GM18517 (cell line): Measurements from ENCODE around the gene GRIK4.
"Not testable (repeated sequence)": the region's sequence is repeated elsewhere in the genome, so short reads cannot be mapped to it uniquely, and the experiment has no call there.

ENCODE experiments used
- ATAC-seq: cut with Tn5 transposase; IDR thresholded peaks from one replicate; pipeline ENCODE4 v1.9.1; 2021; ENCODE audit warnings: mild to moderate bottlenecking, moderate library complexity; ENCODE audit not compliant: unreplicated experiment

Gene GRIK4, protein sequence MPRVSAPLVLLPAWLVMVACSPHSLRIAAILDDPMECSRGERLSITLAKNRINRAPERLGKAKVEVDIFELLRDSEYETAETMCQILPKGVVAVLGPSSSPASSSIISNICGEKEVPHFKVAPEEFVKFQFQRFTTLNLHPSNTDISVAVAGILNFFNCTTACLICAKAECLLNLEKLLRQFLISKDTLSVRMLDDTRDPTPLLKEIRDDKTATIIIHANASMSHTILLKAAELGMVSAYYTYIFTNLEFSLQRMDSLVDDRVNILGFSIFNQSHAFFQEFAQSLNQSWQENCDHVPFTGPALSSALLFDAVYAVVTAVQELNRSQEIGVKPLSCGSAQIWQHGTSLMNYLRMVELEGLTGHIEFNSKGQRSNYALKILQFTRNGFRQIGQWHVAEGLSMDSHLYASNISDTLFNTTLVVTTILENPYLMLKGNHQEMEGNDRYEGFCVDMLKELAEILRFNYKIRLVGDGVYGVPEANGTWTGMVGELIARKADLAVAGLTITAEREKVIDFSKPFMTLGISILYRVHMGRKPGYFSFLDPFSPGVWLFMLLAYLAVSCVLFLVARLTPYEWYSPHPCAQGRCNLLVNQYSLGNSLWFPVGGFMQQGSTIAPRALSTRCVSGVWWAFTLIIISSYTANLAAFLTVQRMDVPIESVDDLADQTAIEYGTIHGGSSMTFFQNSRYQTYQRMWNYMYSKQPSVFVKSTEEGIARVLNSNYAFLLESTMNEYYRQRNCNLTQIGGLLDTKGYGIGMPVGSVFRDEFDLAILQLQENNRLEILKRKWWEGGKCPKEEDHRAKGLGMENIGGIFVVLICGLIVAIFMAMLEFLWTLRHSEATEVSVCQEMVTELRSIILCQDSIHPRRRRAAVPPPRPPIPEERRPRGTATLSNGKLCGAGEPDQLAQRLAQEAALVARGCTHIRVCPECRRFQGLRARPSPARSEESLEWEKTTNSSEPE

DNA sequence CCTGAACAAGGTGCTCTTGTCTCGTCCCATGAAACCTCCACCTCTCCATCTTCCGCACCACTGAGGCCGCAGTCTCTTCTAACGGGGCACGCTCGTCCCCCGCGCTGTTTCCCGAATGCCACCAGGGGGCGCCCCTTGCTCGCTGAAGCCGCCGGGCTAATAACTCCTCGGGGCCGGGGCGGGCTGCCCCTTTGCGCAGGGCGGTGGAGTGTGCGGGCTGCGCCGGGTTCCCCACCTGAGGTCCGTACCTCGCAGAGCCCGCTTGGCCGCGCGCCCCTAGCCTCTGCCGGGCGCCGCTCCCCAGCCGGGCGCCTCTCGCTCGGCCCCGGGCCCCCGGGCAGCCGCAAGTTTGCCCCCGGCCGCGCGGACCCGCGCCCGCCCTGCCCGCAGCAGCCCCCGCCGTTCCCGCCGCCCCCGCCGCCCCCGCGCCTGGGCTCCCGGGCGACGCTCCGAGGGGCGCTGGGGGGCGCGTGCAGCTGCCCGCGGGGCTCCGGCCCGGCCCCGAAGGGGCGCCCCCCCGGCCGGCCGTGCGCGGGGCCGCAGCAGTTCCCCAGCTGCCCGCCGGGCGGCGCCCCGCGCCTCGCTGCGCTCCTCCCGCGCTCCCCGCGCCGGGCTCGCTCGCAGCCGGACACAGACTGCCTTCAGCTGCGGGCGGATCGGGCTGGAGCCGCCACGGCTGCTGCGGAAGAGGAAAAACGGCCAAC is at the start of gene GRIK4:
TSS of gene GRIK4 (plus strand) at position 633 of the 704 bp plus-strand sequence. CDS start 148,571 bp downstream, outside the sequence.
- peak; percentile 68 for ATAC-seq

- no peak for ATAC-seq
Measured at GRCh38 chr11:120462825-120463224, 48.7 kb upstream of the GRIK4 start.

DNA sequence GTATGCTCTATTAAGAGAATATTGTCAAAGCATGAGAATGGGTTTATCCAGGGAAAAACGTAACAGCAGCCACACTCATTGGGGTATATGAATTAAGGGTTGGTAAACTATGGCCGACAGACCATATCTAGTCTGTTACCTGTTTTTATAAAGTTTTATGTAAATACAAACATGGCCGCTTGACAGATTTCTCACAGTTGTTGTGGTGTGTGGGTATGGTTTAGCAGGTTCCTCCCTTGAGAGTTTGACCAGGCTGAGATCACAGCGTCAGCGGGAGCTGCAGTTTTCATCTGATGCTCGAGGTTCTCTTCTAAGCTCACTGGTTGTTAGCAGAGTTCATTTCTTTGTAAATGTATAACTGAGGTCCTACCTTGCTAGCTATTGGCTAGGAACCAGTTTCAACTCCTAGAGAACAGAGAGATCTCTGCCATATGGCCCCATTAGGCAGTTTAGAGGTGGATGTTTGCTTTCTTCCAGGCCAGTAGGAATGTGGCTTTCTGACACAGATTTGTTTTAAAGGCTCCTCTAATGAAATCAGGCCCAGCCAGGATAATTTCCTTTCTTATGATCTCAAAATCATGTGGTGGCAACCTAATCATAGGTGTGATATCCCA is 45.5 kb upstream of the GRIK4 start:
- ATAC-seq = no peak

GRCh38 chr11:120467627-120468026 is 43.9 kb upstream of the GRIK4 start:
- no peak for ATAC-seq

- ATAC-seq = no peak
Measured at GRCh38 chr11:120471131-120471530, 40.4 kb upstream of the GRIK4 start.

- no peak for ATAC-seq
Measured at GRCh38 chr11:120471994-120472393, 39.6 kb upstream of the GRIK4 start.

GRCh38 chr11:120473503-120473902 is 38.0 kb upstream of the GRIK4 start:
- ATAC-seq = no peak

DNA sequence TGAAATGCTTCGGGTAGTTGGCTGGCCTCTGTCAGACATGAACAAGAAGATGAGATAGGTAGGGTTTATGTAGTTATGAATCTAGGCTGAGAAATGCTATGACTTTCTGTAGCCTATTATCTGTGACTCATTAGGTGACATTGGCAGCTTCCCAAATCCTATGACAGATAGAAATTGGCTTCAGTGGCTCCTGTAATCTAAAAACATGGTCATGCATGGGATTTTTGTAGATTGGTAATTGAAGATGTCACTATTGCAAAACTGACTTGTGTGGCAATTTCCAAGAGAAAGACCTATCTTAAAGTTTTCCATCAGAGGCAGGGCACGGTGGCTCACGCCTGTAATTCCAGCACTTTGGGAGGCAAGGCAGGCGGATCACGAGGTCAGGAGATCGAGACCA is 29.4 kb upstream of the GRIK4 start:
- no peak for ATAC-seq

DNA sequence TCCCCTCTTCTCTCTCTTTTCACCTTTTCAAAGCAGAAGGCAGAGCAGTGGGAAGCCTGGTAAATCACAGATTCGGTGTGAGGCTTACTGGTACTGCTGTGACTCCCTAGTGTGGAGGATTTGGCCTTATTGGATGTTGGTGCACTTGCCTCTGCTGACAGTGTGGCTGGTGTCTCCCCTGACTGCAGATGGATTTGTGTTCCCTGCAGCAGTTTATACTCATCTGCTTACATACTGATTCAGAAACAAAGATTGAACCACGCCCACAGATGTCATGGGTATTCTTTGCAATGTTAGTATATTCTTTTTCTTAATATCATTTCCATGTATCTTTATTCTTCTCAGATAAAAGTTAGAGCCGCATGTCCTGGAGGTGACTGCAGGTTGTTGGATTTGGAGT is 26.8 kb upstream of the GRIK4 start:
- no peak for ATAC-seq

- no peak for ATAC-seq
Measured at GRCh38 chr11:120486138-120486537, 25.4 kb upstream of the GRIK4 start.

GRCh38 chr11:120489799-120490198 is 21.7 kb upstream of the GRIK4 start:
- no peak for ATAC-seq

GRCh38 chr11:120492486-120492885 is 19.1 kb upstream of the GRIK4 start:
- ATAC-seq = no peak

GRCh38 chr11:120494595-120494994 is 17.0 kb upstream of the GRIK4 start:
- no peak for ATAC-seq

- no peak for ATAC-seq
Measured at GRCh38 chr11:120499088-120499487, 12.5 kb upstream of the GRIK4 start.

DNA sequence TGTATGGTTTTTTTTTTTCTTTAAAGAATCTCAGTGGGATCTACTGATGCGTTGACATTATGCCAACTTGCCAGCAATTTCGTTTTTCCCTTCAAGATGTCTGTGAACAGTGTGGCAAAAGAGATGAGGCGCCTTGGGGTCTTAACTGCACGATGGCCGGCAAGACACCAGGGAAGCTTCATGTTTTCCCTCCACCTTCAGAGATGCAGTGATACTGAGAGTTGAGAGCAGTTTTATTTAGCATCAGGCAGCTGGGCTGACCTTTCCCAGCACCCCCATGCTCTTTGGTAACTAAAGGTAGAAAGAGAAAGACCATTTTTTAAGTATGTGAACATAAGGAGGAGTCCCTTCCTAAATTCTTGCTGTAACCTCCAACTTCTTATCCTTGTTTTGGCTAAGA is 11.7 kb upstream of the GRIK4 start:
- no peak for ATAC-seq

- ATAC-seq = no peak
Measured at GRCh38 chr11:120500414-120501071, 11.0 kb upstream of the GRIK4 start.

- no peak for ATAC-seq
Measured at GRCh38 chr11:120501440-120501839, 10.1 kb upstream of the GRIK4 start.

GRCh38 chr11:120501976-120502755 is 9.4 kb upstream of the GRIK4 start:
- ATAC-seq = no peak

DNA sequence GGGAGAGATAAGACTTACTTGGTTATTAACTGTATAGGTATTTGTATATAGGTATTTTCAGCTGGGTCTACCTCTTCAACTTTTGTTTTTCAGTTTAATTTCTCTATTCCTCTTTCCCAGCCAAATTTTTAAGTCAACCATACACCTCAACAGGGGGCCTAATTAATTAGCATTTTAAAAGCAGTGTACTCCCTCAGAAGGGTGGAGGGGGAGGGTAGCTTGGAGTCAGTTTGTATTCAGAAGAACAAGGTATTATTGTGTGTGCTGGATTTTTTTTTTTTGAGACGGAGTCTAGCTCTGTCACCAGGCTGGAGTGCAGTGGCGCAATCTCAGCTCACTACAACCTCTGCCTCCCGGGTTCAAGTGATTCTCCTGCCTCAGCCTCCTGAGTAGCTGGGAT is 8.0 kb upstream of the GRIK4 start:
- ATAC-seq = not testable (repeated sequence)
